Testis (tissue), 2 donors: ENCODE data around the gene SLC47A2.

Experiments
- POLR2A ChIP-seq: fragments of 450-650 bp; IDR thresholded peaks from one replicate; pipeline ENCODE4 v1.6.1; 2017; ENCODE audit warnings: antibody characterized with exemption, mild to moderate bottlenecking, moderate library complexity
- TF ChIP-seq, protein P1 (sequence below), 3 experiments: fragments of 450-650 bp in 2 of 3; fragments of 200-600 bp in 1 of 3; sonication (generic) in 1 of 3; IDR thresholded peaks; one replicate each; pipeline ENCODE4 v1.5.1; 2016 to 2019; ENCODE audit warnings: antibody characterized with exemption in 3 of 3, mild to moderate bottlenecking in 2 of 3, moderate library complexity in 1 of 3

DNA sequence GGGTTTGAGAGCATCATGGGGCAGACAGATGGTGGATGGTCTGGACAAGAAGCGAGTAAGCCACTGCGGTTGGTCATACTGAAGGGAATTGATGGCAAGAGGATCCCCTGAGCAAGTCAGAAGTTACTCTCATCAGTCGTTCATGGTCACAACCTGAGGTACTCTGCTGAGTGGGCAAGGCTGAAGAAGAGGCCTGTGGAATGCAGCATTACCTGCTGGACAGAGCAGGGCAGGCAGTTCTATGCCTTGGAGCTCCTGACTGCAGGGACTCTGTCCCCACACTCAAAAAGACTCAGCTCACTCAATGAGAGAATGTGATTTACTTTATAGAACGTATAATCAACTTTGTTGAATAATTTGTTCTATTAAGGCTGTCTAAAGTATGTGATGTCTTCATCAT, 39.5 kb downstream of the SLC47A2 start:
- TF ChIP-seq, protein P1, sequence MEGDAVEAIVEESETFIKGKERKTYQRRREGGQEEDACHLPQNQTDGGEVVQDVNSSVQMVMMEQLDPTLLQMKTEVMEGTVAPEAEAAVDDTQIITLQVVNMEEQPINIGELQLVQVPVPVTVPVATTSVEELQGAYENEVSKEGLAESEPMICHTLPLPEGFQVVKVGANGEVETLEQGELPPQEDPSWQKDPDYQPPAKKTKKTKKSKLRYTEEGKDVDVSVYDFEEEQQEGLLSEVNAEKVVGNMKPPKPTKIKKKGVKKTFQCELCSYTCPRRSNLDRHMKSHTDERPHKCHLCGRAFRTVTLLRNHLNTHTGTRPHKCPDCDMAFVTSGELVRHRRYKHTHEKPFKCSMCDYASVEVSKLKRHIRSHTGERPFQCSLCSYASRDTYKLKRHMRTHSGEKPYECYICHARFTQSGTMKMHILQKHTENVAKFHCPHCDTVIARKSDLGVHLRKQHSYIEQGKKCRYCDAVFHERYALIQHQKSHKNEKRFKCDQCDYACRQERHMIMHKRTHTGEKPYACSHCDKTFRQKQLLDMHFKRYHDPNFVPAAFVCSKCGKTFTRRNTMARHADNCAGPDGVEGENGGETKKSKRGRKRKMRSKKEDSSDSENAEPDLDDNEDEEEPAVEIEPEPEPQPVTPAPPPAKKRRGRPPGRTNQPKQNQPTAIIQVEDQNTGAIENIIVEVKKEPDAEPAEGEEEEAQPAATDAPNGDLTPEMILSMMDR (IDR thresholded peaks at IDR 0.05), result no peak
- TF ChIP-seq POLR2A, result no peak
